Astrocyte of the cerebellum (primary cell): ENCODE measurements around the gene MRTFA.

ENCODE experiments used
- DNase-seq: peaks from one replicate; pipeline ENCODE4 v3.0.0-alpha.2; 2011; ENCODE audit warnings: low read depth
- H3K4me3 ChIP-seq: 2 replicates; pipeline ENCODE4 v1.5.1; 2011; ENCODE audit warnings: mild to moderate bottlenecking, low read depth, low read length, moderate library complexity
- in situ Hi-C: cut with HindIII; loops from 2 replicates; pipeline ENCODE4 v1.10.0; 2017; ENCODE audit warnings: low sequenced_read_pairs
- TF ChIP-seq, protein P1 (sequence below): IDR thresholded peaks from 2 replicates; pipeline ENCODE4 v1.5.1; 2012; ENCODE audit warnings: low read length, low read depth, moderate library complexity, mild to moderate bottlenecking; ENCODE audit errors: missing control alignments

MRTFA gene

DNA sequence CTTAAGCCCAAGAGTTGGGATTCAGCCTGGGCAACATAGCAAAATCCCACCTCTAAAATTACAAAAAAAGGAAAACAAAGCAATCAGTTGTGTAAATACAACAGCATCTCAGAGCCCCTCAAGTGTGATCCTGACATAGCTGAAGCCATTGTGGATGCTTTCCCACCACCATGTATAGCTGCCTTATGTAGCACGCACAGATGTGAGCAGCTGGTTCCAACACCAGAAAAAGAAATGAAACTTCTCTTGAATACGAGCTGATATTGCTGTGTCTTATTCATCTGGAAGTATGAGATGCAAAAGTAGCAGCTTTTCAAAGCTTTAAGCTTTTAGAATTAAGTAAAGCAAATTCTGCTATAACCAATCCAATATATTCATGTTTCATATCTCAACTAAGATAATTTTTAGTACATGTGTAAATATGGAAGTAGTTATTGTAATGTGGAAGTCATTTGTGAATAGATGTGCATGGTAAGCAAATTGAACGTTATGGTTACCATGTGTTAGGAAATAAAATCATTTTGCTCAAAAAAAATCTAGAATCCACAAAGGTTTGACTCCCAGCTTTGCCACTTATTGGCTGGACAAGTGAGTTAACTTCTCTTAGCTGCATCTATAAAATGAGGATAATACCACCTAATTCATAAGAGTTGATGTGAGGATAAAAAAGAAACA, 203.0 kb downstream of the MRTFA start:
- TF ChIP-seq, protein P1, sequence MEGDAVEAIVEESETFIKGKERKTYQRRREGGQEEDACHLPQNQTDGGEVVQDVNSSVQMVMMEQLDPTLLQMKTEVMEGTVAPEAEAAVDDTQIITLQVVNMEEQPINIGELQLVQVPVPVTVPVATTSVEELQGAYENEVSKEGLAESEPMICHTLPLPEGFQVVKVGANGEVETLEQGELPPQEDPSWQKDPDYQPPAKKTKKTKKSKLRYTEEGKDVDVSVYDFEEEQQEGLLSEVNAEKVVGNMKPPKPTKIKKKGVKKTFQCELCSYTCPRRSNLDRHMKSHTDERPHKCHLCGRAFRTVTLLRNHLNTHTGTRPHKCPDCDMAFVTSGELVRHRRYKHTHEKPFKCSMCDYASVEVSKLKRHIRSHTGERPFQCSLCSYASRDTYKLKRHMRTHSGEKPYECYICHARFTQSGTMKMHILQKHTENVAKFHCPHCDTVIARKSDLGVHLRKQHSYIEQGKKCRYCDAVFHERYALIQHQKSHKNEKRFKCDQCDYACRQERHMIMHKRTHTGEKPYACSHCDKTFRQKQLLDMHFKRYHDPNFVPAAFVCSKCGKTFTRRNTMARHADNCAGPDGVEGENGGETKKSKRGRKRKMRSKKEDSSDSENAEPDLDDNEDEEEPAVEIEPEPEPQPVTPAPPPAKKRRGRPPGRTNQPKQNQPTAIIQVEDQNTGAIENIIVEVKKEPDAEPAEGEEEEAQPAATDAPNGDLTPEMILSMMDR = no peak
- H3K4me3 ChIP-seq = no peak overlapping the region
- in situ Hi-C loops = loop anchor here (10.0 kb wide), 1 partner anchor 69 kb away; no protein-coding TSS in a partner anchor
- DNase-seq = no peak

DNA sequence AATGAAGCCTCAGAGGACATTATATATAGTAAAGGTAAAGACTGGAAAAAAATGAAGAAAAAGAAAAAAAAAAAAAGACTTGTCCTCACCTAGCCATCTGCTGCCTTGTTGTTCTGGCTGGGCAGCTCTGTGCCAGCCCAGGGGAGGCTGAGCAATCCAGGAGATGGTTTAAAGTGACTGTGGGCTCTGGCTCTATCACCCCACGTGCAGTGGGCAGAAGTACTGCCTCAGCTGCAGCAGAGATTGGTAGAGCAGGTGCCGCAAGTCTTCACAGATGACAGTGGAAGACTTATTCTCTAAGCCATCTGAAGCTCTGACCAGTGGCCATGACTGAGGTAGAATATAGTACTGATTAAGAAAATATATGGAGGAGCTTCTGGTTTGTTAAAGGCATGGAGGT, 203.9 kb downstream of the MRTFA start:
- in situ Hi-C loops = loop anchor here (10.0 kb wide), 1 partner anchor 68 kb away; no protein-coding TSS in a partner anchor
- no peak for DNase-seq

GRCh38 chr22:40432157-40432556, 204.4 kb downstream of the MRTFA start:
- TF ChIP-seq, protein P1 = no peak
- in situ Hi-C loops = loop anchor here (10.0 kb wide), 1 partner anchor 67 kb away; no protein-coding TSS in a partner anchor
- DNase-seq = no peak
- H3K4me3 ChIP-seq = no peak overlapping the region

More for the DNA sequence above, 203.9 kb downstream of the MRTFA start:
- TF ChIP-seq, protein P1 = no peak
- H3K4me3 ChIP-seq = no peak overlapping the region

GRCh38 chr22:40430991-40431390, 205.5 kb downstream of the MRTFA start:
- H3K4me3 ChIP-seq = no peak overlapping the region
- TF ChIP-seq, protein P1 = no peak
- in situ Hi-C loops = loop anchor here (10.0 kb wide), 1 partner anchor 66 kb away; no protein-coding TSS in a partner anchor
- DNase-seq = no peak

- H3K4me3 ChIP-seq = no peak overlapping the region
- TF ChIP-seq, protein P1 = no peak
- no peak for DNase-seq
- in situ Hi-C loops = no loop called here
Observed at GRCh38 chr22:40429481-40429880, 207.0 kb downstream of the MRTFA start.

GRCh38 chr22:40428796-40429195, 207.7 kb downstream of the MRTFA start:
- TF ChIP-seq, protein P1 = no peak
- H3K4me3 ChIP-seq = no peak overlapping the region
- DNase-seq = no peak
- in situ Hi-C loops = no loop called here
